Cardiac muscle cell (in vitro differentiated cells and primary cell): ENCODE data around the gene ELOA. TPM values are rescaled to one million over a fixed set of nuclear protein-coding genes. Genes with fewer than 3 reads are reported as not detected.

ENCODE experiments used
- DNase-seq, 2 donors: peaks; one replicate each; pipeline versions ENCODE4 v3.0.0 to v3.0.0-alpha.2; 2010 to 2017; ENCODE audit warnings: low read depth in 1 of 2, low spot score in 1 of 2
- H3K27ac ChIP-seq: fragments of 200-600 bp; sonication (generic); 2 replicates; pipeline ENCODE4 v1.5.1; 2016
- H3K27me3 ChIP-seq: fragments of 200-600 bp; sonication (generic); 2 replicates; pipeline ENCODE4 v1.6.0; 2016; ENCODE audit warnings: control low read depth
- H3K36me3 ChIP-seq: fragments of 200-600 bp; sonication (generic); 2 replicates; pipeline ENCODE4 v1.5.1; 2016; ENCODE audit warnings: control low read depth
- H3K4me1 ChIP-seq: fragments of 200-600 bp; sonication (generic); 2 replicates; pipeline ENCODE4 v1.8.1; 2017; ENCODE audit warnings: low read depth, mild to moderate bottlenecking, mixed run types
- H3K4me3 ChIP-seq: fragments of 200-600 bp; sonication (generic); 2 replicates; pipeline ENCODE4 v1.5.1; 2016; ENCODE audit warnings: mild to moderate bottlenecking
- H3K9me3 ChIP-seq: fragments of 200-600 bp; sonication (generic); 2 replicates; pipeline ENCODE4 v1.5.1; 2017; ENCODE audit warnings: low read depth, mild to moderate bottlenecking, control low read depth
- polyA plus RNA-seq: library from polyadenylated mRNA; unstranded; fragments of >200 nt; fragmentation: Nextera tagmentation; extraction: Ambion mirVana; gene quantifications from 2 replicates; pipeline ENCODE4 v1.2.1, GENCODE V29; 2016
- total RNA-seq: library from RNA; depleted of rRNA; stranded (reverse); fragments of >200 nt; gene quantifications from 2 replicates; pipeline ENCODE4 v1.2.3, GENCODE V29; 2016
- TF ChIP-seq, protein P1 (sequence below): IDR thresholded peaks from 2 replicates; pipeline ENCODE4 v1.5.1; 2012; ENCODE audit warnings: low read depth, mild to moderate bottlenecking, low read length

Gene ELOA
- total and polyA plus RNA-seq, 2 experiments from 2014 or later, result 34.8 to 42.1 TPM

DNA sequence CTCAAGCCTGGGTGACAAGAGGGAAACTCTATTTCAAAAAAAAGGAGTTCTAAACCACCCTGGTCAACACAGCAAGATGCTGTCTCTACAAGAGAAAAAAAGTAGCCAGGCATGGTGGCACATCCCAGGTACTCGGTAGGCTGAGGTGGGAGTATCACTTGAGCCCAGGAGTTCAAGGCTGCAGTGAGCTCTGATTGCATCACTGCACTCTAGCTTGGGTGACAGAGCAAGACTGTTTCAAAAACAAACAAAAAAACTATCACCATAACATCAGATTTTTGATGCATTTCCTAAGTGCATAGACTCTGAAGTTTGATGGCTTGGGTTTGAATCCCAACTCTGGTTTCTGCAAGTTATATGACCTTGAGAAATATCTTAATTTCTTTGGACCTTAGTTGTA, 9.6 kb downstream of the ELOA start:
- Histone ChIP-seq H3K4me1 (peaks cover under 1% of the 10 kb centered on the region), H3K27ac (no peak overlapping the region), H3K36me3 (peaks cover 81% of the 10 kb centered on the region), H3K4me3 (no peak overlapping the region), H3K9me3 (no peaks in the 10 kb centered on the region), H3K27me3 (no peaks in the 10 kb centered on the region)
- TF ChIP-seq, protein P1, sequence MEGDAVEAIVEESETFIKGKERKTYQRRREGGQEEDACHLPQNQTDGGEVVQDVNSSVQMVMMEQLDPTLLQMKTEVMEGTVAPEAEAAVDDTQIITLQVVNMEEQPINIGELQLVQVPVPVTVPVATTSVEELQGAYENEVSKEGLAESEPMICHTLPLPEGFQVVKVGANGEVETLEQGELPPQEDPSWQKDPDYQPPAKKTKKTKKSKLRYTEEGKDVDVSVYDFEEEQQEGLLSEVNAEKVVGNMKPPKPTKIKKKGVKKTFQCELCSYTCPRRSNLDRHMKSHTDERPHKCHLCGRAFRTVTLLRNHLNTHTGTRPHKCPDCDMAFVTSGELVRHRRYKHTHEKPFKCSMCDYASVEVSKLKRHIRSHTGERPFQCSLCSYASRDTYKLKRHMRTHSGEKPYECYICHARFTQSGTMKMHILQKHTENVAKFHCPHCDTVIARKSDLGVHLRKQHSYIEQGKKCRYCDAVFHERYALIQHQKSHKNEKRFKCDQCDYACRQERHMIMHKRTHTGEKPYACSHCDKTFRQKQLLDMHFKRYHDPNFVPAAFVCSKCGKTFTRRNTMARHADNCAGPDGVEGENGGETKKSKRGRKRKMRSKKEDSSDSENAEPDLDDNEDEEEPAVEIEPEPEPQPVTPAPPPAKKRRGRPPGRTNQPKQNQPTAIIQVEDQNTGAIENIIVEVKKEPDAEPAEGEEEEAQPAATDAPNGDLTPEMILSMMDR, result no peak
- no peak for DNase-seq

DNA sequence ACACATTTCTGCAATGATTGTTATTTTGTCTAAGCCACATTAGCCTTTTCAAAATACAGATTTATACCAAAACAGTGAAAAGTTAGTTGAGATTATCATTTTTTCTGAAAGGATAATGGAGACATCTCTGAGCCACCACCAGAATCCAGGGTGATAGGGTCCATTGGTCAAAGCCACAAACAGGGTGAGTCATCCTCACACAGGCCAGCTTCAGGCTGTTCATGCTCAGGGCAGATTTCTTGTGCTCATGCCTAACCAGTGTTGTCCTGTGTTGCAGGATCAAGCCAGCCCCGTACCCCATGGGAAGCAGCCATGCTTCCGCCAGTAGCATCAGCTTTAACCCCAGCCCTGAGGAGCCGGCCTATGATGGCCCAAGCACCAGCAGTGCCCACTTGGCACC, 13.4 kb downstream of the ELOA start:
- peak in 1 of 2 donors; percentile 43 for DNase-seq
- Histone ChIP-seq H3K27ac (no peak overlapping the region), H3K4me3 (no peak overlapping the region), H3K9me3 (no peaks in the 10 kb centered on the region), H3K27me3 (no peaks in the 10 kb centered on the region), H3K36me3 (peaks cover 76% of the 10 kb centered on the region), H3K4me1 (peaks cover 11% of the 10 kb centered on the region)
- TF ChIP-seq, protein P1, result no peak

DNA sequence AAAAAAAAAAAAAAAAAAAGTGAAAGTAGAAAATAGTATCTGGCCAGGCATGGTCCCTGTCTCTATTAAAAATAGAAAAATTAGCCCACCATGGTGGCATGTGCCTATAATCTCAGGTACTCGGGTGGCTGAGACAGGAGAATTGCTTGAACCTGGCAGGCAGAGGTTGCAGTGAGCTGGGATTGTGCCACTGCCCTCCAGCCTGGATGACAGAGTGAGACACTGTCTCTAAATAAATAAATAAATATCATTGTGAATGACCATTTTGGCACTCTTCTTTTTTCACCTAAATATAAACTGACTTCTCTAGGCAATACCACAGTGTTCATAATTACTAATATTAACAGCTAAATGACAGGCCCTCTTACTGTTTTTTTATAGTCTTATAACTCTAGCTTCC, 14.5 kb downstream of the ELOA start:
- peaks cover 71% of the 10 kb centered on the region for H3K36me3 ChIP-seq
- H3K4me1 ChIP-seq, result peaks cover 11% of the 10 kb centered on the region
- no peak overlapping the region for H3K27ac ChIP-seq
- no peak overlapping the region for H3K4me3 ChIP-seq
- no peak for DNase-seq
- H3K27me3 ChIP-seq, result no peaks in the 10 kb centered on the region
- H3K9me3 ChIP-seq, result no peaks in the 10 kb centered on the region
- TF ChIP-seq, protein P1, result no peak

DNA sequence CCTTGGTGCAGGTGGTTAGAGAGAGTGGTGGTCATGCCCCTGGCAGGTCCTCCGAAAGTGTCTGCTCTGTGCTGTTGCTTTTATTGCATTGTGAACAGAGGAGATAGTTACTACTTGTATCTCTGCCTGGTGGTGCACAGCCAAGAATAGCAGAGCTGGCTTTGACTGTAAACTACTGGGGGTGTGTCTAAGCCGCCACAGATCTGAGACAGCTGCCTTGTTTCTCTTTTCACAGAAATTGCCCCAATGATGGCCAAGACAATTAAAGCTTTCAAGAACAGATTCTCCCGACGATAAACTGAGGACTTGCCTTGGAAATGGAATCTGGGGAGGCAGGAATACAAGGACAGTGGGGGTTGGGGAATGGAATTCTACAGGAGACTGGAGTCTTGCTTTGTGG, 16.0 kb downstream of the ELOA start:
- Histone ChIP-seq H3K4me1 (peaks cover 11% of the 10 kb centered on the region), H3K9me3 (no peaks in the 10 kb centered on the region), H3K4me3 (no peak overlapping the region), H3K27me3 (no peaks in the 10 kb centered on the region), H3K36me3 (peaks cover 57% of the 10 kb centered on the region), H3K27ac (peak overlapping the region; percentile 67)
- TF ChIP-seq, protein P1, result no peak
- DNase-seq, result peak in 1 of 2 donors; percentile 15

DNA sequence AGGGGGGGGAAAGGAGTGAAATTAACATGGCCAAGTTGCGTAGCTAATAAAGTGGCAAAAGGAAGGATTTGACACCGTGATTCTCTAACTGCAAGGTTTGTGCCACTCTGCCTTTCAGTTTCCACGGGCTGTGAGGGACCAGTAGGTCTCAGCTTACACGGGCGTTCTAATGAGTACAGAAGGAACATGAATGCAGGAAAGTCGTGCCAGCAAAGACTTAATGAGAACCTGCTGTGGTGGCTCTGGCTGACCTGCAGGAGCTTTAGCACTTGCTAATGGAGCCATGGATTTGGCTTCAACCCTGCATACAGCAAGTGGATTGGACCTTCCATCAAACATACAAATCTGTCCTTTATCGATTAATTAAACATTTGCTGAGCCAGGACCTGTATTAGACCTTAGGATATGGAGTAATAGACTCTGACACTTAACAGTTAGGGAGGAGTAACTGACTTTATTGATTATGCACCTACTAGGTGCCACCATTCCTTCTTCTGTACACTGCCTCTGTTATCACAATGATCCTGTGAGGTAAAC, 19.8 kb downstream of the ELOA start:
- Histone ChIP-seq H3K36me3 (peaks cover 27% of the 10 kb centered on the region), H3K4me3 (no peak overlapping the region), H3K27ac (no peak overlapping the region), H3K27me3 (no peaks in the 10 kb centered on the region), H3K9me3 (no peaks in the 10 kb centered on the region), H3K4me1 (peaks cover 11% of the 10 kb centered on the region)
- TF ChIP-seq, protein P1, result no peak
- no peak for DNase-seq
